Epithelial cell of esophagus (primary cell): ENCODE data around the gene ACTBL2.

Experiments
- DNase-seq: peaks from one replicate; pipeline ENCODE4 v3.0.0; 2010; ENCODE audit warnings: low read depth
- H3K4me3 ChIP-seq: 2 replicates; pipeline ENCODE4 v1.5.1; 2011; ENCODE audit warnings: mild to moderate bottlenecking, low read length, control low read depth
- TF ChIP-seq, protein P1 (sequence below): IDR thresholded peaks from 2 replicates; pipeline ENCODE4 v1.5.1; 2011; ENCODE audit warnings: low read depth, mild to moderate bottlenecking, low read length, control low read depth, inconsistent platforms; ENCODE audit not compliant: insufficient read depth; ENCODE audit errors: missing control alignments

Gene ACTBL2

DNA sequence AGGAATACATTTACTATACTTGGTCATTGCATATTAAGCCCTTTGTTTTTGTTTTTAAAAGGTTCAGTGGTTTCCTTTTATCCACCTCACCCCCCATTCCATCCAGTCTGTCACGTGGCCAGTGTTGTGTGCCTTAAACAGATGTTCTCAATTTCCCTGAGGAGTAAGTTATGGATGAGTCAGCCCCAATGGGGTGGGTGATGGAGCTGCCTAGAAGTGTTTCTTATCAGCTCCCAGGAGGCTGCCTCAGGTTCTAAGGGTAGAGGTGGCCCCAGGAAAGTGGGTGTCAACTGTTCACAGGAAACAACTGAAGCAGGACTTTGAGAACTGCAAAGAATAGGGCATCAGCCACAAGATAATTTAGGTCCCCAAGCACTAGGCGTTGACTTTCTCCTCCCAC, 41.1 kb downstream of the ACTBL2 start:
- DNase-seq = peak; percentile 66
- H3K4me3 ChIP-seq = no peak overlapping the region
- TF ChIP-seq, protein P1, sequence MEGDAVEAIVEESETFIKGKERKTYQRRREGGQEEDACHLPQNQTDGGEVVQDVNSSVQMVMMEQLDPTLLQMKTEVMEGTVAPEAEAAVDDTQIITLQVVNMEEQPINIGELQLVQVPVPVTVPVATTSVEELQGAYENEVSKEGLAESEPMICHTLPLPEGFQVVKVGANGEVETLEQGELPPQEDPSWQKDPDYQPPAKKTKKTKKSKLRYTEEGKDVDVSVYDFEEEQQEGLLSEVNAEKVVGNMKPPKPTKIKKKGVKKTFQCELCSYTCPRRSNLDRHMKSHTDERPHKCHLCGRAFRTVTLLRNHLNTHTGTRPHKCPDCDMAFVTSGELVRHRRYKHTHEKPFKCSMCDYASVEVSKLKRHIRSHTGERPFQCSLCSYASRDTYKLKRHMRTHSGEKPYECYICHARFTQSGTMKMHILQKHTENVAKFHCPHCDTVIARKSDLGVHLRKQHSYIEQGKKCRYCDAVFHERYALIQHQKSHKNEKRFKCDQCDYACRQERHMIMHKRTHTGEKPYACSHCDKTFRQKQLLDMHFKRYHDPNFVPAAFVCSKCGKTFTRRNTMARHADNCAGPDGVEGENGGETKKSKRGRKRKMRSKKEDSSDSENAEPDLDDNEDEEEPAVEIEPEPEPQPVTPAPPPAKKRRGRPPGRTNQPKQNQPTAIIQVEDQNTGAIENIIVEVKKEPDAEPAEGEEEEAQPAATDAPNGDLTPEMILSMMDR = no peak

DNA sequence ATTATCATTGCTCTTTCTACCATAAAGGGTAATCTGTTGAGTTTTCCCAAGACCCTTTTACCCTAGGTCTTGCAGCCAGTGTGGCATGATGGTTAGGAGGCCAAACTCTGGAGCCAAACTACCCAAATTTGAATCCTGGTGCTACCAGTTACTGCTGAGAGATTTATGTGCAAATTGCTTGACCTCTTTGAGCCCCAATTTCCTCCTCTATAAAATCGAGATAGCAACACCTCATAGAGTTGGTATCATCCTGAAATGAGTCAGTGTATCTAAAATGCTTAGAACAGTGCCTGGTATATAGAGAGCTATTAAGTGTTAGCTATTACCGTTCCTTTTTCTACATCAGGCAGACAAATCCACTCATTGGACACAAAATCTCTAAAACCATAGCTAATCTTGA, 43.0 kb downstream of the ACTBL2 start:
- no peak for DNase-seq
- TF ChIP-seq, protein P1 = no peak
- H3K4me3 ChIP-seq = no peak overlapping the region

DNA sequence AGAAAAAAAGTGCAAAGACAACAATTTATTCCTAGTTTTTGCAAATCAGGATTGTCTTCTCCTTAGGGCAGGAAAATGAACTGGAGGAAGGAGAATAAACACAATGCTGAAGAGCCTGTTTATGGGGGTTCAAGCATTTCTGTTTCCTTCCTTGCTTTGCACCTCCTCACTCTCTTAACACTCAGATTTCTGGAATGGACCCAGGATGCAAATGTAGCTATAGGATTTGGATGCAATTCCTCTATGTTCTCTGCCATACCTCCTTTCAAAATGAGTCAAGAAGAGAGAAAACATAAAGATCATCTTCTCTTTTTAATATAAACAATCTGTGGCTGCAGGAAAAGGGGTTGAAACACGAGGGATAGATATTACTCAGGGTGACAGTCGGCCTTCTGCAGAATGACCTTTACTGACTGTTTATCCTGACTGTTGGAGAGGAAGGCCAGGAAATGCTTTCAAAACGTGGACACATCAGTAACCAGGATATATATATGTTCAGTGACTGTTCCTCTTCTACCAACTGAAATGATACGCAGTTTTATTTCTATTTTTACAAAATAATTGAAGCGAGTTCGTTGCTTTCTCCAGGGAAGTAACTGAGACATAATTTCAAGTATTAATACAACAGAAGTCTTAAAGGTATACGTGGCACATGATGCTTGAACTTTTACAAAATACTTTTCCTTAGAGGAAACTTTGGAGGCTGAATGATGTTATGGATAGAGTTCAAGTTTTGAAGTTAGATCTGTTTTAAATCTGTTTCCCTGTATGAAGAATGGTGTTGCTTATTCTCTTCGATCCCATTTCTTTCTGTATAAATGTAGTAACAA, 44.4 kb downstream of the ACTBL2 start:
- H3K4me3 ChIP-seq = no peak overlapping the region
- no peak for DNase-seq
- TF ChIP-seq, protein P1 = no peak

DNA sequence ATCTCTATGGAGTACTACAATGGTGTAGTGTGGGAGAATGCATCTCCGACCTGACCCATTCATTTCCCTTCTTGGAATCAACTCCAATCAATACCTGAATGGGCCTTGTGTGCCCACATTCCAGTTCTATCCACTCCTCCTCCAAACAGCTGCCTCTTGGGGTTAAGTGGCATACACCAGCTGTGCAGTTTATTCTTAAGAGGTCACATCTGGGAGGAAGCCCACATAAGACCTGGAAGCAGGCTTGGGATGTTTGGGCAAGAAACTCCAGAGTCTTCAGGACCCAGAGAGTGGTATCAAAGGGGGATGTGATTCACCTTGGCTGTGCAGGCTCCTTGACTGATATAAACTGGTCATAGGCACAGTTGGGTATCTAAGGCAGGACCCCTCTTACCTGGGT, 46.0 kb downstream of the ACTBL2 start:
- H3K4me3 ChIP-seq = no peak overlapping the region
- TF ChIP-seq, protein P1 = no peak
- DNase-seq = no peak

DNA sequence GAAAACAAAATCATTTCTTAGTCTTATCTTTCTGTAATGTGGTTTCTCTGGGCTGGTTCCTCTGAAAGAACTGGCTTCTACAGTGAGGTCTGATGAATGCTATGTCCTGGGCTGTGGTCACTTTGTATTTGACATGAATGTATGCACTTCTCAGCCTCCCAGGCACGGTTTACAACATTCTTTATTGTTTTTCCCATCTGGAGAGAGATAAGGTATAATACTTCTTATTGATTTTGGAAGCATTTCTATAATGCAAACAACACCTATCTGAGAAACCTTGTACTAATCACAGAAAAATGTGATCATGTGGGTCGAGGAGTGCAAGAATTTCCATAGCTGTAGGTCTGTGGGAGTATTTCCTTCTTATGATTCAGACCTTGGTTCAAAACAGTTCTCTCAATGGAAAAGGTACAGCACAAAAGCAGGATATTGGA, 46.9 kb downstream of the ACTBL2 start:
- no peak overlapping the region for H3K4me3 ChIP-seq
- TF ChIP-seq, protein P1 = no peak
- DNase-seq = peak; percentile 83

DNA sequence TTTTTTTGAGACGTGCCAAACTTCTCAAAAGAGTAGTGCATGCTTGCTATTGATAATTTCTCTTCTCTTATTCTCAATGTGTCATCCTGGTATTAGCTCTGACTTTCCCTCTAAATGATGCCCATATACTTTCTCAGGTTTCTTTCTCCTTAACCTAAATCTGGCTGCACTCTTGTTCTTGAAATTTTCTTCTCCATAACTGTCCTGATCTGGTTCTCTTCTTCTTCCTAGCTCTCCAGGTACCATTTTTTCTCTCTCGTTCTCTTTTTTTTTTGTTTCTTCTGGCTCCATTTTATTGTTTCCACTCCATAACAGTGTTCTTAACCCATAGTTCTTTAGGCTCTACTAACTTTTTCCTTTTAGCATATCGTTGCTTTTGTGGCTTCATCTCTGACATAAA, 47.9 kb downstream of the ACTBL2 start:
- no peak for DNase-seq
- no peak overlapping the region for H3K4me3 ChIP-seq
- TF ChIP-seq, protein P1 = no peak

DNA sequence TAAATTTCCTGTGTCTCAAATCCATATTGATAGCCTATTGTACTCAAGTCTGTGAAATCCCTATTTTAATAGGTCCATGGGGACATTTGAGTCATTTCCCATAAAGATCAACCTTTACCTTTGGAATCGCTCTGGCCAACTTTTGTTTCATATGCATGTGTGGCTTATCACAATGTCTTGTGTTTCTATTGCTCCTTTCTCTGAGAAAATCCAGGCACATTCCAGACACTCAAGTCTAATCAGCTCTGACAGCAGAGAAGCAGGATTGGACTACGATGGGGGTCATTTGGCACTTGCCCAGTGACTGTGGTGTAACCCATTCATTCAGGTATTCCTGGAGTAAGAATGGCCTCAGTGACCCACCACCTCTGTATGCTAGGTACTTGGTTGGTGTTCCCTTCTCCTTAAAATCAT, 48.4 kb downstream of the ACTBL2 start:
- H3K4me3 ChIP-seq = no peak overlapping the region
- TF ChIP-seq, protein P1 = no peak
- DNase-seq = no peak
